Hematopoietic multipotent progenitor cell treated with erythropoietin and hydrocortisone succinate and interleukin-3 and kit ligand, for 6 days (in vitro differentiated cells): ENCODE measurements around the gene AACS.
"Not testable (repeated sequence)": the region's sequence is repeated elsewhere in the genome, so short reads cannot be mapped to it uniquely, and the experiment has no call there.

Experiments
- DNase-seq: peaks from one replicate; pipeline ENCODE4 v3.0.0-alpha.2; 2015

The AACS gene

GRCh38 chr12:125128439-125129178 is 63.4 kb downstream of the AACS start:
- no peak for DNase-seq

- no peak for DNase-seq
Measured at GRCh38 chr12:125129179-125129571, 63.9 kb downstream of the AACS start.

GRCh38 chr12:125129591-125130255 is 64.5 kb downstream of the AACS start:
- DNase-seq, result no peak

- no peak for DNase-seq
Measured at GRCh38 chr12:125131958-125132357, 66.7 kb downstream of the AACS start.

GRCh38 chr12:125132698-125133400 is 67.6 kb downstream of the AACS start:
- DNase-seq, result no peak

- no peak for DNase-seq
Measured at GRCh38 chr12:125133616-125134015, 68.4 kb downstream of the AACS start.

- DNase-seq, result no peak
Measured at GRCh38 chr12:125134576-125134975, 69.3 kb downstream of the AACS start.

GRCh38 chr12:125135906-125136305 is 70.7 kb downstream of the AACS start:
- no peak for DNase-seq

- DNase-seq, result no peak
Measured at GRCh38 chr12:125136702-125137101, 71.5 kb downstream of the AACS start.

GRCh38 chr12:125137766-125138344 is 72.6 kb downstream of the AACS start:
- no peak for DNase-seq

- no peak for DNase-seq
Measured at GRCh38 chr12:125140279-125141209, 75.3 kb downstream of the AACS start.

- not testable (repeated sequence) for DNase-seq
Measured at GRCh38 chr12:125141210-125141573, 76.0 kb downstream of the AACS start.

- no peak for DNase-seq
Measured at GRCh38 chr12:125142601-125143000, 77.4 kb downstream of the AACS start.

GRCh38 chr12:125143491-125143890 is 78.3 kb downstream of the AACS start:
- no peak for DNase-seq

GRCh38 chr12:125145196-125145595 is 80.0 kb downstream of the AACS start:
- DNase-seq, result no peak

- DNase-seq, result no peak
Measured at GRCh38 chr12:125148316-125148715, 83.1 kb downstream of the AACS start.

GRCh38 chr12:125149160-125150108 is 84.2 kb downstream of the AACS start:
- DNase-seq, result no peak

- DNase-seq, result no peak
Measured at GRCh38 chr12:125151284-125151683, 86.0 kb downstream of the AACS start.

GRCh38 chr12:125152463-125152862 is 87.2 kb downstream of the AACS start:
- no peak for DNase-seq

- no peak for DNase-seq
Measured at GRCh38 chr12:125155366-125155765, 90.1 kb downstream of the AACS start.

GRCh38 chr12:125157177-125157576 is 91.9 kb downstream of the AACS start:
- DNase-seq, result no peak
